Suppressor macrophage treated with lipopolysaccharide for 4 hours (primary cell): Measurements from ENCODE around the gene UPF3A.
"Not testable (repeated sequence)": the region's sequence is repeated elsewhere in the genome, so short reads cannot be mapped to it uniquely, and the experiment has no call there.

Experiments used
- DNase-seq: peaks from one replicate; pipeline ENCODE4 v3.0.0-alpha.2; 2020

The UPF3A gene

GRCh38 chr13:114339857-114340534 lies 58.6 kb downstream of the UPF3A start:
- DNase-seq: peak; percentile 38

DNA sequence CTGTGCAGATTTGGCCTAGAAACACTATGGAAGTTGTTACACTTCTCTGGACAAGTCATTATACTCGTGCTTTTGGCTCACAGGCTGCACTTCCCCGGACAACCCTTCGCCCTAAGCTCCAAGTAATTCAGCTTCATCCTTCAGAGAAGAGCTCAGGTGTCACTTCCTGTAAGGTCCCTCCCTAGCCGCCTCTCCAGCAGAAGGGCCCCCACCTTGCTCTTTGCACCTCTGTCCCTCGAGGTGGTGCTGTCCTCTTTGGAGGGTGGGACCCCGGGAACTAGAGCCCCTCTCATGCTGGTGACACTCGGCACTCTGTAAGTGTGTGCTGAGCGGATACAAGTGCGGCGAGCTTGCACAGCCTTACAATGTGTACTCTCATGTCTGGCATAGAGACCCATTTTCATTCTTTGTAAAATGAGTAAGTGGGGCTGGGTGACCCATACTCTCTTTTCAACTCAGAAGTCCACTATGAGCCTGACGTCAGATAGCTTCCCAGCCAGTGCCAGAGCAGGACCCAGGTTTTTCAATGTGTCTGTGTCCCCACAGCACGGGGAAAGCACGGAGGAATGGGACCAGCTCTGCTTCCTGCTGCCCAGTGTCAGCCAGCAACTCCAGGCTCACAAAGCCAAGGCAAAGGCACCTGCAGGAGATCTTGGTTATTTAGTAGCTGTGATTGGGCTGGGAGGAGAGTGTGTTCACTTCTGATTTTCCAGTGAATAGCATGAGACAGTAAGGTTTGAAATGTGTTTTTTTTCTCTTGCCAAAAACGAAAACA lies 59.8 kb downstream of the UPF3A start:
- DNase-seq: no peak

GRCh38 chr13:114347256-114347655 lies 65.9 kb downstream of the UPF3A start:
- DNase-seq: peak; percentile 75

- DNase-seq: not testable (repeated sequence)
Observed at GRCh38 chr13:114352763-114353162, 71.4 kb downstream of the UPF3A start.

DNA sequence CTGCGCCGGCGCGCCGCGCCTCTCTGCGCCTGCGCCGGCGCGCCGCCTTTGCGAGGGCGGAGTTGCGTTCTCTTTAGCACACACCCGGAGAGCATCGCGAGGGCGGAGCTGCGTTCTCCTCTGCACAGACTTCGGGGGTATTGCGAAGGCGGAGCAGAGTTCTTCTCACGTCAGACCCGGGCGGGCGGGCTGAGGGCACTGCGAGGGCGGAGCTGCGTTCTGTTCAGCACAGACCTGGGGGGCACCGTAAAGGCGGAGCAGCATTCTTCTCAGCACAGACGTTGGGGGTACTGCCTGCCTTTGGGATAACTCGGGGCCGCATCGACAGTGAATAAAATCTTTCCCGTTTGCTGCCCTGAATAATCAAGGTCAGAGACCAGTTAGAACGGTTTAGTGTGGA lies 72.0 kb downstream of the UPF3A start:
- DNase-seq: not testable (repeated sequence)
